AG04449 (cell line): Measurements from ENCODE around the gene ERGIC2.
A peak's percentile ranks its signal among the peaks of the same experiment; 100 is the strongest.

Experiments used
- CTCF ChIA-PET: fragments of 350-600 bp; formaldehyde crosslinking; extraction: SDS; loops from one replicate; lab custom pipeline; 2021; ENCODE audit warnings: antibody characterized with exemption; lab: Yijun Ruan, JAX
- POLR2A ChIA-PET: fragments of 400-600, 350-600 bp; formaldehyde crosslinking; extraction: SDS; loops from one replicate; lab custom pipeline; 2020; ENCODE audit warnings: antibody characterized with exemption, inconsistent platforms; lab: Yijun Ruan, JAX
- DNase-seq: peaks from one replicate; pipeline ENCODE4 v3.0.0-alpha.2; 2010; ENCODE audit warnings: low read depth, low spot score
- H3K4me3 ChIP-seq: 2 replicates; pipeline ENCODE4 v1.5.1; 2011; ENCODE audit warnings: low read depth, mild to moderate bottlenecking, control low read depth, low read length
- CTCF ChIP-seq: IDR thresholded peaks from one replicate; pipeline ENCODE4 v1.5.1; 2011; ENCODE audit warnings: mild to moderate bottlenecking, moderate library complexity, low read length, control low read depth, inconsistent platforms; ENCODE audit not compliant: insufficient read depth; ENCODE audit errors: missing control alignments

ERGIC2 gene

GRCh38 chr12:29350080-29350479 is 30.9 kb downstream of the ERGIC2 start:
- POLR2A ChIA-PET: no interaction called here
- no peak overlapping the region for H3K4me3 ChIP-seq
- CTCF ChIA-PET: no interaction called here
- TF ChIP-seq CTCF: no peak
- peak; percentile 37 for DNase-seq

- ChIA-PET CTCF (interaction anchor here (1.1 to 1.3 kb wide), 3 partner anchors 37 to 275 kb away, joined by 3 to 4 read pairs (median 3); no protein-coding TSS in a partner anchor), POLR2A (no interaction called here)
- H3K4me3 ChIP-seq: no peak overlapping the region
- TF ChIP-seq CTCF: no peak
- DNase-seq: no peak
Observed at GRCh38 chr12:29346769-29347421, 34.1 kb downstream of the ERGIC2 start.

GRCh38 chr12:29343022-29343799 is 37.8 kb downstream of the ERGIC2 start:
- H3K4me3 ChIP-seq: no peak overlapping the region
- DNase-seq: no peak
- TF ChIP-seq CTCF: no peak
- ChIA-PET CTCF (interaction anchor here (2.0 kb wide), 1 partner anchor 14 kb away, joined by 6 read pairs; no protein-coding TSS in a partner anchor), POLR2A (no interaction called here)

GRCh38 chr12:29337325-29337724 is 43.6 kb downstream of the ERGIC2 start:
- H3K4me3 ChIP-seq: no peak overlapping the region
- DNase-seq: no peak
- no peak for TF ChIP-seq CTCF
- ChIA-PET POLR2A (no interaction called here), CTCF (no interaction called here)

GRCh38 chr12:29334937-29335336 is 46.0 kb downstream of the ERGIC2 start:
- DNase-seq: no peak
- no peak for TF ChIP-seq CTCF
- POLR2A ChIA-PET: no interaction called here
- H3K4me3 ChIP-seq: no peak overlapping the region
- CTCF ChIA-PET: interaction anchor here (1.7 kb wide), 1 partner anchor 262 kb away, joined by 6 read pairs; no protein-coding TSS in a partner anchor

- H3K4me3 ChIP-seq: no peak overlapping the region
- TF ChIP-seq CTCF: no peak
- ChIA-PET CTCF (no interaction called here), POLR2A (no interaction called here)
- DNase-seq: no peak
Observed at GRCh38 chr12:29333178-29333577, 47.8 kb downstream of the ERGIC2 start.
